ENCODE measurements around the gene ABLIM1.
"Not testable (repeated sequence)": the region's sequence is repeated elsewhere in the genome, so short reads cannot be mapped to it uniquely, and the experiment has no call there.

Gene ABLIM1

DNA sequence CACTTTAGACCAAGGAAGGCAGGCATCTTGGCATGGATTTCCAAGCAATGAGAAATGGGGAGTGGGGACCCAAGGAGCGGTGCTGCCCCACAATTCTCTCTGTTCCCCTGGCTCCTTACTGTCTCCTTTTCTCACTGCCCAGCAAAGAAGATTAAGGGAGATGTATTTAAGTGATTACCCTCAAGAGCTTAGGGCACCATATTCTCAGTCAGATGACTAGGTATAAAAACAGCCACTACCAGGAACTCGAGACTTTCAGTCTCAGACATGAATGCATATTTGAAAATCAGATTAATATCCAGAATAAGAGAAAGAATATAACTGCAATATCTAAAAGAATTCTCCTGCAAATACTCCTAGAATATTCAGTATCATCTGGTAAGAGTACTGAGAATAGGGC, at the start of gene ABLIM1:
Gene ABLIM1 (minus strand): TSS at position 101 of the 400 bp plus-strand sequence. CDS start 75 bp downstream, at position 26.
- Mint-ChIP-seq H3K27me3 (peaks cover 3% of the 10 kb centered on the region), H3K27ac (no peak within 1 kb of the TSS), H3K9me3 (no peaks in the 10 kb centered on the region), H3K4me3 (no peak within 1 kb of the TSS), H3K4me1 (ENCODE audit: low read depth) (no peaks in the 10 kb centered on the region), H3K36me3 (ENCODE audit: low read depth) (no peaks in the 10 kb centered on the region)

DNA sequence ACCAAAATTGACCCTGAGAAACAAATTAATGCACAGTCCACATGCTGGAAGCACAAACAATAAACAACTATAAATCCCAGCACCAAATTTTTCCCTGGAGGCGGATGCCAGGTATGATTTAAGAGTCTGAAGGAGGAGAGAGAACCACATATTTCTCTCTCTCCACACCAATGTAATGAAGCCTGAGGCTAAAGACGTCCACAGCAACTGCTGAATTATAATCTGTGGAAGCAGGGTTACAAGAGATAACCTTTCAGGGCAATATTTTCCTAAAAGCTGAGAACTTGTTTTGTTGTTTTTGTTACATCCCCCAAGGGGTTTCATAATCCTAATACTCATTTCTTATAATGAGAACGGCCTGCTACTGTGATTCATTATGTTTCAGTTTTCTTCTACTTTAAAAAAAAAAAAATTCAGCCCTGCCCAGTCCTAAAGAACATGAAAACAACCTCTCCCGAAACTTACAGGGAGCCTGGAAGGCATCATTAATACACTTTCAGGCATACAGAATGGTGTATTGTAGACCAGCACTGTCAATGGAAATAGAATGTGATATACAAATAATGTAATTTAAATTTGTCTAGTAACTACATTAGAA, 48.5 kb upstream of the ABLIM1 start:
- Mint-ChIP-seq H3K4me3 (no peak overlapping the region), H3K4me1 (ENCODE audit: low read depth) (no peaks in the 10 kb centered on the region), H3K27ac (no peak overlapping the region), H3K9me3 (no peaks in the 10 kb centered on the region), H3K36me3 (ENCODE audit: low read depth) (no peaks in the 10 kb centered on the region), H3K27me3 (peaks cover 5% of the 10 kb centered on the region)

DNA sequence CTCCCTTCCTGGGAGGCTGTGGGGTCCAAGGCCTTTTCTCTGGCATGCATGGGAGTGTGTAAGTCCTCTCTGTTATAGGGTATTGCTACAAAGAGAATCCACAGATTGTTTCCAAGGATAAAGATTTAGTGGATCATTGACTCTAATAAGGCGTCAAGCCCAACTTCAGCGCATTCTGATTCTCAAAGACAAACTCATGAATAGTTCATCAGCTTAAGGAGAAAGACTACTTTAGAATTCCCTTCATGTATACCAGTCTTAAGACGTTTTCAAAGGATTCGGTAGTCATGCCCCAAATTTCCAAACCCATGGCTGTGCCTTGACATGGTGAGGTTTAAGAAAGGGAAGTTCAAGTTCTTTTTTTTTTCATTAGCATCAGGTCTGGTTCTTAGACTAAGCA, 46.6 kb upstream of the ABLIM1 start:
- Mint-ChIP-seq H3K27me3 (no peaks in the 10 kb centered on the region), H3K4me1 (ENCODE audit: low read depth) (no peaks in the 10 kb centered on the region), H3K27ac (no peak overlapping the region)

DNA sequence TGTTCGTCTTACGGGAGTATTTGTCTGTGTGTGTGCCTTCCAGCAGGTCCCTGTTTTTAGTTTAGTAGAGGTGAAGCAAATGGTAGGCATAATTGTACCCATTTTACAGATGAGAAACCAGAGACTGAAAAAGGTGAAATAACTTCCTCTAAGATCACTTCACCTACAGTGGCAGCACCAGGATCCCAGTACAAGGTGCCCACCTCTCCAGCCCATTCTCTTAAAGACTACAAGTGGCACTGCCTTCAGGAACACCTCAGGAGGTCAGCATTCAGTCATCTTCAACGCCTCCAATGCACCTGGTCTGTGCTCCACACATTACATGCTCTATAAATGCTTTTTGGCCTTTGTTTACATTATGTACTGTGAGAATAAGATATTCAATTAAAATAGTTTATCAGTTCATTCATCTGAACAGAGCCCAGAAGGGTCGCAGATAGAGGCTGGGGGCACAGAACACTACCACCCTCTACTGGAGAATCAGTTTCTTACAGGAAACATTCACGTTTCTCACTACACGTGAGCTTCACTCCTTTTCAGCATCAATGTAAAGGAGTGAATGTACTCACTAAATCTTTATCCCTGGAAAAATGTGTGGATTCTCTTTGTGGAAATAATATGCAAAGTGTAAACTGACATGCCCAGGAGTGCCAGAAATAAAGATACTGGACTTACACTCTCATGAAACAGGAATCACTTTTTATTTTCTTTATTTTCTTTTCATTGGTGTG, 45.5 kb upstream of the ABLIM1 start:
- H3K36me3 Mint-ChIP-seq (ENCODE audit: low read depth) = no peaks in the 10 kb centered on the region
- no peaks in the 10 kb centered on the region for H3K9me3 Mint-ChIP-seq
- no peaks in the 10 kb centered on the region for H3K27me3 Mint-ChIP-seq
- no peak overlapping the region for H3K4me3 Mint-ChIP-seq
- H3K27ac Mint-ChIP-seq = no peak overlapping the region
- H3K4me1 Mint-ChIP-seq (ENCODE audit: low read depth) = no peaks in the 10 kb centered on the region

More for the DNA sequence above, 46.6 kb upstream of the ABLIM1 start:
- H3K36me3 Mint-ChIP-seq (ENCODE audit: low read depth) = no peaks in the 10 kb centered on the region
- no peaks in the 10 kb centered on the region for H3K9me3 Mint-ChIP-seq
- no peak overlapping the region for H3K4me3 Mint-ChIP-seq

DNA sequence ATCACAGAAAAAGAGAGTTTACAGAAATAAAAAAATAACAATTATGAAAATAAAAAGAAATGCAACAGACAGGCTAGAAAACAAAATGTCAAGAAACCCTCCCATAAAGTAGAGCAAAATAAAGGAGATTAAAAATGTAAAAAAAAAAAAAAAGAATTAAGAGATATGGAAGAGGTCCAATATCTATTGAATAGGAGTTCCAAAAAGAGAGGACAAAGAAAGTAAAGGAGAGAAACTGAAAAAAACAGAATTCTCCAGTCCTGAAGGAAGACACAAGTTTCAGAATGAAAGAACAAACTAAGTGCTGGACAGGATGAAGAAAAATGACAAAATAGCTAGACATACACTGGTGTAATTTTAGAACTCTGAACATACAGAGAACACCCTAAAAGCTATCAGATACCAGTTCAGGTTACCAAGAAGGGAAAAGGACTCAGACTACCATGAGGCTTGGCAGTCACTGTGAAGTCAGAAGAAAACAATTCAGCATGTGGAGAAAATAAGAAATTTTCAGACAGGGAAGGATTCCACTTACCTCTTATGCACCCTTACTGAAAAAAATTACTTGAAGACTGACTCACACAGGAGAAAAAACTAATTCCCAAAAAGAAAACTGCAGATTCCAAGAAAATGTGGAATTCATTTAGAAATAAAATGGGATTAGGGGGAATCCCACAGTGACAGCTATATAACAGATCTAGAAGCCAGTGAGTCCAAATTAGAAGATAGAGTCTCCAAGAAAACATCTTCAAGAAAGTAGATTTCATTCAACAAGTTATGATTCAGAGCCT, 40.4 kb upstream of the ABLIM1 start:
- H3K4me3 Mint-ChIP-seq = no peak overlapping the region
- no peaks in the 10 kb centered on the region for H3K9me3 Mint-ChIP-seq
- peaks cover 3% of the 10 kb centered on the region for H3K27me3 Mint-ChIP-seq
- no peaks in the 10 kb centered on the region for H3K36me3 Mint-ChIP-seq (ENCODE audit: low read depth)
- no peak overlapping the region for H3K27ac Mint-ChIP-seq
- peaks cover 10% of the 10 kb centered on the region for H3K4me1 Mint-ChIP-seq (ENCODE audit: low read depth)

DNA sequence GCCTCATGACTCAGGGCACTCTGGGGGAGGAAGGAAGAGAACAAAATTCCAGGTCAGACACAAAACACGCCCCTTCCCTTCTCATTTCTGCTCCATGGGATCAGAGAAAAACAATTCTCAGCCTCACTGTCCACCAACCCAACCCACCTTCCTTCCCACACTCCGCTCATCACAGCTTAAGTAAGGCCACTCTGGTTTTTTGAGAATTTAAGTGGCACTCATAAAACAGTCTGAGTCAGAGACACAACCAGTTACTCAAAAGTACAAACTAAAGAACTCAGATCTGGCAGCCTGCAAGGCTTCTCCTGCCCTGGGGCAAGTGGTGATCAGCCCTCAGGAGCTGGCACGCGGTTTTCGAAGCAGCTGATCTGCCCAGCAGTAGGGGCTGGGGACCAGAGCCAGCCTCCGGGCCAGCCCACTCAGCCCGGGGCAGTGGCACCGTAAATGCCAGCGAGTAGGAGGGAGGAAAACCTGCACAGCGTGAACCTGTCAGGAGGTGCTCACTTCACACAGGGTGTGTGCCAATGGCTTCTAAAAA, 39.1 kb upstream of the ABLIM1 start:
- Mint-ChIP-seq H3K36me3 (ENCODE audit: low read depth) (no peaks in the 10 kb centered on the region), H3K27ac (no peak overlapping the region), H3K4me3 (no peak overlapping the region), H3K9me3 (no peaks in the 10 kb centered on the region), H3K27me3 (peaks cover 3% of the 10 kb centered on the region), H3K4me1 (ENCODE audit: low read depth) (peaks cover 10% of the 10 kb centered on the region)

DNA sequence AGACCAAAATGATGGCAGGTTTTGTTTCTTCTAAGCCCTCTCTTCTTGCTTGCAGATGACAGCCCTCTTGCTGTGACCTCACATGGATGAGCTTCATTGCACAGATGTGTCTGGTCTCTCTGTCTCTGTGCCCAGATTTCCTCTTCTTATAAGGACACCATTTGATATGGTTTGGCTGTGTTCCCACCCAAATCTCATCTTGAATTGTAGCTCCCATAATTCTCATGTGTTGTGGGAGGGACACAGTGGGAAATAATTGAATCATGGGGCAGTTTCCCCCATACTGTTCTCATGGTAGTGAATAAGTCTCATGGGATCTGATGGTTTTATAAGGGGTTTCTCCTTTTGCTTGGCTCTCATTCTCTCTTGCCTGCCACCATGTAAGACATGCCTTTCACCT, 38.2 kb upstream of the ABLIM1 start:
- not testable (repeated sequence) for H3K9me3 Mint-ChIP-seq; H3K36me3 Mint-ChIP-seq (ENCODE audit: low read depth); H3K4me3 Mint-ChIP-seq; H3K27me3 Mint-ChIP-seq; H3K27ac Mint-ChIP-seq
- peaks cover 10% of the 10 kb centered on the region for H3K4me1 Mint-ChIP-seq (ENCODE audit: low read depth)

DNA sequence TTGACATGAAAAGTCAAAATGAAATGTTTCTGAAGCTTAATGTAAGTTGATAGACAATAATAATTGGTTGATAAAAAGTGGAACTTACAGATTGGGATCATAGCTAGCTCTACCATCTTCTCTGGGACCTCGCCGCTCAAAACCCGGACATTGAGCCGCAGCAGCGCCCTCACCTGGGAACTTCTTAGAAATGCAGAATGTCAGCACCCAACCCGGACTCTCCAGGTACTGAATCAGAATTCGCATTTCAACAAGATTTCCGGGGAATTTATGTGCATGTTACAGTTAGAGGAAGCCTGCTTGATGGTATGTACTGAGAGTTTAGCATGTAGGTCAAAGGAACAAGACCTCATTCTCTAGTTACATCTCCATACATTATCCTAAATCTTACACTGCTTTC, 36.7 kb upstream of the ABLIM1 start:
- Mint-ChIP-seq H3K27me3 (peaks cover 3% of the 10 kb centered on the region), H3K4me3 (no peak overlapping the region), H3K4me1 (ENCODE audit: low read depth) (peaks cover 10% of the 10 kb centered on the region), H3K27ac (no peak overlapping the region), H3K36me3 (ENCODE audit: low read depth) (no peaks in the 10 kb centered on the region), H3K9me3 (no peaks in the 10 kb centered on the region)

DNA sequence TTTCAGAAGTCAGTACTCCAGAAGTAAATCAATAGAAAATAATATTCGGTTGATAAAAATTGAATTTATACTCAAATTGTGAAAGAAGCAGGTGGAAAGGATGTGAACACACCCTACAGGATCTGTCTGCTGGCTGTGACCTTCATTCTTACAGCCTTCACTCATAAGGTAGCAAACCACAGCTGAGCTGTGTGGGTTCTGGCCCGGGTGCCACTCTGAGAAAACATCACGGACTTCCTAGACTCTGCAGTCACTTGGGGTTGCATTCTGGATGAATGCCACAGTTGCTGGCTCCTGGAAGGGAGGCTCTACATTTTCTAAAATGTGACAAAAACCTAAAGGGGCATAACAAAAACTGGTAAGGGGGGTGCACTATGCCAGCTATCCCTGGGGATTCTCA, 36.0 kb upstream of the ABLIM1 start:
- H3K9me3 Mint-ChIP-seq = no peaks in the 10 kb centered on the region
- no peak overlapping the region for H3K4me3 Mint-ChIP-seq
- H3K27ac Mint-ChIP-seq = no peak overlapping the region
- peaks cover 10% of the 10 kb centered on the region for H3K4me1 Mint-ChIP-seq (ENCODE audit: low read depth)
- H3K27me3 Mint-ChIP-seq = peaks cover 3% of the 10 kb centered on the region
- no peaks in the 10 kb centered on the region for H3K36me3 Mint-ChIP-seq (ENCODE audit: low read depth)

DNA sequence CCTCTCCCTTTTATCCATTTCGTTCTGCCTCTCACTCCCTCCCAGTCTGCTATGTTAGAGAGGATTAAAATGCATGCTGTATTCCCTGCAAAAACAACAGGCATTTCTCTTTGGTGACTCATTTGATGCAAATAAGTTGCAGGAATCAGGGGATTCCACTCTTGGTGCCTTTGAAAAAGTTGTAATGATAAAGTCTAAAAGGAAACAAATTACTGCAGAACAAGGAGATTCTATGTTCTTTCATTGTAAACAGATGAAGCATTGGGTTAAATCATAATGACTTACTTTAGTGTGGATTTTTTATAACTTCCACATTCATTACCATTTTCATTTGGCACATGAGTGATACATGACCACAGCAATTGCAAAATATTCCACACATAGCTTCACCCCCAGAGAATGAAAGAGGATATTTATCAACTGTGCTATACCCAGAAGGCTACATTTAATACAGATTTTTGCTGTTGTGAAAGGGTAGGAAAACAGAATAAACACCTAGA, 33.4 kb upstream of the ABLIM1 start:
- peaks cover 10% of the 10 kb centered on the region for H3K4me1 Mint-ChIP-seq (ENCODE audit: low read depth)
- H3K4me3 Mint-ChIP-seq = no peak overlapping the region
- H3K27me3 Mint-ChIP-seq = no peaks in the 10 kb centered on the region
- H3K27ac Mint-ChIP-seq = no peak overlapping the region
- no peaks in the 10 kb centered on the region for H3K36me3 Mint-ChIP-seq (ENCODE audit: low read depth)
- no peaks in the 10 kb centered on the region for H3K9me3 Mint-ChIP-seq

DNA sequence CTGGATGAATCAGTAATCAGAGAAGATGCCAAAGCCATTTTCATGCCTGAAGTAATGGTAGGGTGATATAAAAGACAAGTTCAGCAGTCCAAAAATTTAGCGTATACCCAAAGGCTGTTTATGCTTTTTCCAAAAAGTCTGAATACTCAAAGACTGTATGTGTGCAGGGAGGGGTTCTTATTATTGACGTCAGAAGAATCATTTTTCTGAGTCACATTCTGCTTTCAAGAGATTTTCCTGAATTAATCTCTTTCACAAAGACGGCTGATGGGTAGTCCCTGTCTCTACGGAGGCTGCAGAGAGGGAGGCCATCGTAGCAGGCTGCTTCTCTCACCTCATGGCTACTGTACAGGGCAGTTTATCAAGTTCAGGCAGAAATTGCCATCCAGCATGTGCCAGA, 30.7 kb upstream of the ABLIM1 start:
- H3K27me3 Mint-ChIP-seq = no peaks in the 10 kb centered on the region
- no peak overlapping the region for H3K4me3 Mint-ChIP-seq
- H3K9me3 Mint-ChIP-seq = no peaks in the 10 kb centered on the region
- H3K36me3 Mint-ChIP-seq (ENCODE audit: low read depth) = no peaks in the 10 kb centered on the region
- no peaks in the 10 kb centered on the region for H3K4me1 Mint-ChIP-seq (ENCODE audit: low read depth)
- H3K27ac Mint-ChIP-seq = no peak overlapping the region

DNA sequence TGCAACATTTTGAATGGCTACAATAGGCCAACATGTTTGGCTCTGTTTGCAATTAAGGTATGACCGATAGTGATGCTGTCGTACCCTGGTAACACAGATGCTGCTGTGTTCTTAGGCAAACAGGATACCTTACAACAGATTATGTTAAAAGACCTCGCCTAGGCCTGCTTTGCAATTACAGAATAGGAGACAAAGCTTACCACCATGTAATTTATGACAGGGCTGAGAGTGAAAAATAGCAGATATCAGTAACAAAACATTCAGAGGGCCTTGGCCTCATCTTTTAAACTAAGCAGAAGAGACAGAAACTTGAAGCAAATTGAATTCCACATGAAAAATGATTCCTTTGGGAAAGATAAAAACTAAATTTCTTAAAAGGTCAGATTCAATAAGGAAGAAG, 29.4 kb upstream of the ABLIM1 start:
- no peak overlapping the region for H3K4me3 Mint-ChIP-seq
- H3K36me3 Mint-ChIP-seq (ENCODE audit: low read depth) = no peaks in the 10 kb centered on the region
- H3K27ac Mint-ChIP-seq = no peak overlapping the region
- no peaks in the 10 kb centered on the region for H3K9me3 Mint-ChIP-seq
- H3K4me1 Mint-ChIP-seq (ENCODE audit: low read depth) = no peaks in the 10 kb centered on the region
- no peaks in the 10 kb centered on the region for H3K27me3 Mint-ChIP-seq

DNA sequence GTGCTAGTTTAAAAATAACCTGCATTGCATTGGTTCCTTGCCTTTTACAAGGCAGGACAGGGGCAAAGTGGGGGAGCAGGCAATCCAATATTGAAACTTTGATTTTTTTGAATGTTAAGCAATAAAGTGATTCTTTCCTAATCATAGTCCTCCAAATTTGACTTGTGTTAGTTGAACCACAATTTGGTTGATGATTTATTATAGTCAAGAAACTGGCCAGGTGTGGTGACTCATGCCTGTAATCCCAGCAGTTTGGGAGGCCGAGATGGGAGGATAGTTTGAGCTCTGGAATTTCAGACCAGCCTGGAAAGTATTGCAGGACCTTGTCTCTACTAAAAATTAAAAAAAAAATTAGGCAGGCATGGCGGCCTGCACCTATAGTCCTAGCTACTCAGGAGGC, 27.9 kb upstream of the ABLIM1 start:
- H3K4me3 Mint-ChIP-seq = no peak overlapping the region
- no peak overlapping the region for H3K27ac Mint-ChIP-seq
- no peaks in the 10 kb centered on the region for H3K4me1 Mint-ChIP-seq (ENCODE audit: low read depth)
- H3K9me3 Mint-ChIP-seq = no peaks in the 10 kb centered on the region
- no peaks in the 10 kb centered on the region for H3K36me3 Mint-ChIP-seq (ENCODE audit: low read depth)
- no peaks in the 10 kb centered on the region for H3K27me3 Mint-ChIP-seq

DNA sequence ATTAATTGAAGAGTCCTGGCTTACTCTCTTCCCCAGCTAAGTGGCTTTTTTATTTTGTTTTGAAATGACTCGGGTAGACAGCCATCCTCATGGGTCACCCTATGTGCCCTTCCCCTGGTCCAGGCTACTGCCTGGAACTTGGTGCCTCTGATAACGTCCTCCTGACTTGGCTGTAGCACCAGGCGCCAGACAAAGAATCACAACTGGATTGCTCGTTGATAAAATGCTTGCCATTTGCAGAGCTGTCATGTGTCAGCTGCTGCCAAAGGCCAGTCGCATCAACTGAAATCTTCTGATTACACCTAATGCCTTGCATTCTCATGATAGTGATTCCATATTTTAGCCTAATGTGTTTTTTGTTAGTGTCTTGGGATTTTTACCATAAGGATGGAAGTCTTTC, 27.4 kb upstream of the ABLIM1 start:
- Mint-ChIP-seq H3K27ac (no peak overlapping the region), H3K4me1 (ENCODE audit: low read depth) (no peaks in the 10 kb centered on the region), H3K4me3 (no peak overlapping the region), H3K9me3 (no peaks in the 10 kb centered on the region), H3K27me3 (no peaks in the 10 kb centered on the region), H3K36me3 (ENCODE audit: low read depth) (no peaks in the 10 kb centered on the region)

DNA sequence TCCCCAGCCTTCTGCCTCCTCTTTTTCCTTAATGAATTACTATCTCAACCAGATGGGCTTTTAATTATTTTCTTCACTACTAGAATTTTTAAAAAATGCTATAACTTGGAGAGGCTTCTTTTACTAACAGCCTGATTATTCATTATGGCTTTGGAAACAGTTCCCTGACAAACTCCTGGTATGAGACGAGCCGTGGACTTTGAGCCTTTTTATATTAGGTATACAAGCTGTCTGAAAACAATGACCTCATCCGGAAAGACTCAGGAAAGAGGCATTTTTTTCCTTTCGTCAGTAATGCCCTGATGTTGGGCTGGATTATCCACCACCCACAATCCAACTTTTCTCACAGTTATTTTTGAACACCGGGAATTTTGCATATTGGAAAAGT, 26.7 kb upstream of the ABLIM1 start:
- Mint-ChIP-seq H3K4me1 (ENCODE audit: low read depth) (no peaks in the 10 kb centered on the region), H3K27me3 (no peaks in the 10 kb centered on the region), H3K27ac (no peak overlapping the region), H3K36me3 (ENCODE audit: low read depth) (no peaks in the 10 kb centered on the region), H3K9me3 (no peaks in the 10 kb centered on the region), H3K4me3 (no peak overlapping the region)
